ENCODE measurements around the gene VAMP5. TPM values are rescaled to one million over a fixed set of nuclear protein-coding genes. Genes with fewer than 3 reads are reported as not detected.

The VAMP5 gene
- total and polyA plus RNA-seq, 9 of the 15 experiments (the other 6 are each of a cell fraction or from before 2014, with no cell fraction given) = 0.54 to 1.9 (median 1.5) TPM; not detected in 2

GRCh38 chr2:85601771-85602475 is 17.7 kb downstream of the VAMP5 start:
- Histone ChIP-seq H4K20me1 (replicated peaks; ENCODE audit: control insufficient read depth, insufficient read depth, low read length) (no peaks in the 10 kb centered on the region), H3K9ac (ENCODE audit: insufficient read depth in 1 of 2, low read depth in 2 of 2, low read length in 2 of 2) (peak overlapping the region; percentile 67 to 96), H3K36me3 (ENCODE audit: control insufficient read depth, insufficient read depth, low read length) (peaks cover 38% of the 10 kb centered on the region; the same call in 2 of the 3 replicates), H3K9me3 (replicated peaks; ENCODE audit: control insufficient read depth, insufficient read depth, low read depth, low read length) (no peaks in the 10 kb centered on the region), H3K79me2 (ENCODE audit: control insufficient read depth, insufficient read depth, low read length) (peaks cover 36% of the 10 kb centered on the region), H2AFZ (ENCODE audit: low read depth, low read length) (peak overlapping the region; percentile 95), H3K4me1 (replicated peaks in 1 of 2; ENCODE audit: control insufficient read depth in 2 of 2, insufficient read depth in 2 of 2, low read length in 2 of 2) (peaks cover 9 to 34% of the 10 kb centered on the region in 2 experiments; a peak in 4 of 5 replicates), H3K27ac (ENCODE audit: extremely low read depth, low read depth, low read length) (peak overlapping the region; percentile 27; the same call in 1 of the 3 replicates), H3K27me3 (ENCODE audit: control insufficient read depth in 2 of 2, insufficient read depth in 2 of 2, low read length in 2 of 2) (no peaks in the 10 kb centered on the region), H3K9me1 (ENCODE audit: control insufficient read depth, insufficient read depth, low read length) (no peaks in the 10 kb centered on the region), H3K4me3 (peak overlapping the region; percentile 79), H3K4me2 (ENCODE audit: insufficient read depth, low read length) (peak overlapping the region; percentile 100)
- peak in 2 of 4 experiments; percentile 34 to 44 for DNase-seq (ENCODE audit: extremely low read depth in 1 of 4, low spot score in 3 of 4)
- peak; percentile 60 for ATAC-seq
- no peak for FAIRE-seq
- POLR2A ChIA-PET = interaction anchor here (0.7 to 5.5 kb wide), 7 partner anchors 6 to 106 kb away, joined by 3 to 31 read pairs (median 7); partner anchors contain the start of genes C2orf68 and RNF181
- in situ Hi-C loops (cut with MboI) = no loop called here
- BruUV-seq (replicated peaks) = no TSS peak
- intact Hi-C loops (cut with micrococcal nuclease) = loop anchor here (2.0 to 5.0 kb wide), 2 partner anchors 41 to 180 kb away; partner anchors contain the start of gene GGCX
- CTCF ChIA-PET (ENCODE audit: low intra/inter-chr PET ratio) = interaction anchor here (0.6 kb wide), 1 partner anchor 536 kb away, joined by 3 read pairs; no protein-coding TSS in a partner anchor
- whole genome bisulfite sequencing (ENCODE audit: insufficient coverage, low coverage, missing lambda C conversion rate) = 7% methylated on average over 34 of the region's 36 CpGs
- TF ChIP-seq POLR3A (IDR thresholded peaks at IDR 0.05; ENCODE audit: borderline replicate concordance, extremely low read depth, insufficient read depth, insufficient read length) (no peak), EGR1 (conservative IDR thresholded peaks at IDR 0.05) (0 out of 2 replicates have a peak, but pooled peaks have one; percentile 15), OTX1 (CRISPR knock-in tag; IDR thresholded peaks at IDR 0.05) (no peak), ZBTB7A (IDR thresholded peaks at IDR 0.05; ENCODE audit: borderline replicate concordance, control insufficient read depth, low read depth, low read length) (no peak), NCOR1 (IDR thresholded peaks at IDR 0.05) (no peak), SPI1 (IDR thresholded peaks at IDR 0.05; ENCODE audit: borderline replicate concordance, low read depth, low read length) (peak; percentile 31; the same call in 1 of the 2 replicates), THAP7 (CRISPR knock-in tag; IDR thresholded peaks at IDR 0.05) (0 out of 2 replicates have a peak, but pooled peaks have one; percentile 51), FOXA3 (CRISPR knock-in tag; conservative IDR thresholded peaks at IDR 0.05 in 1 of 2, IDR thresholded peaks at IDR 0.05 in 1 of 2) (no peak), ZNF77 (CRISPR knock-in tag; IDR thresholded peaks at IDR 0.05) (no peak), PHF20 (IDR thresholded peaks at IDR 0.05; ENCODE audit: partially characterized antibody) (peak; percentile 17), ZNF232 (CRISPR knock-in tag; IDR thresholded peaks at IDR 0.05) (no peak), RFX5 (IDR thresholded peaks at IDR 0.05; ENCODE audit: low read depth, low read length) (no peak), CBFB (CRISPR knock-in tag; IDR thresholded peaks at IDR 0.05) (0 out of 2 replicates have a peak, but pooled peaks have one; percentile 38), SETDB1 (IDR thresholded peaks at IDR 0.05; ENCODE audit: low read length) (no peak), HMG20A (CRISPR knock-in tag; conservative IDR thresholded peaks at IDR 0.05) (no peak), ZNF263 (CRISPR knock-in tag; IDR thresholded peaks at IDR 0.05; ENCODE audit: borderline replicate concordance) (no peak), YY1 (IDR thresholded peaks at IDR 0.05; ENCODE audit: borderline replicate concordance in 1 of 3, control insufficient read depth in 1 of 3, extremely low read depth in 1 of 3, insufficient read depth in 3 of 3, insufficient read length in 1 of 3, insufficient replicate concordance in 2 of 3, low read depth in 1 of 3, low read length in 2 of 3) (no peak)

Data from K562 (cell line).